ENCODE data around the gene AKNAD1. TPM values are rescaled to one million over a fixed set of nuclear protein-coding genes. Genes with fewer than 3 reads are reported as not detected.

AKNAD1 gene
- total and polyA plus RNA-seq, 2 donors (not counting 1 experiment from before 2014, with no cell fraction given): not detected

- WGBS (ENCODE audit: insufficient coverage): 90% methylated on average over 2 of the region's 5 CpGs
- no peak overlapping the region for H2AFZ ChIP-seq (ENCODE audit: insufficient read depth, low read depth, low read length, poor library complexity, severe bottlenecking)
- no peak for TF ChIP-seq EZH2 (IDR thresholded peaks at IDR 0.05; ENCODE audit: borderline replicate concordance, insufficient read depth, low read depth, low read length, poor library complexity, severe bottlenecking)
- no peak for TF ChIP-seq CTCF (IDR thresholded peaks at IDR 0.05)
- H3K4me1 ChIP-seq (ENCODE audit: control insufficient read depth in 2 of 2, insufficient read depth in 2 of 2, low read length in 2 of 2): peaks cover 1 to 3% of the 10 kb centered on the region in 2 donors
- H3K36me3 ChIP-seq (replicated peaks in 1 of 2; ENCODE audit: control extremely low read depth in 1 of 2, control insufficient read depth in 1 of 2, extremely low read depth in 1 of 2, insufficient read depth in 2 of 2, low read length in 1 of 2): no peaks in the 10 kb centered on the region
- no peaks in the 10 kb centered on the region for H3K79me2 ChIP-seq (ENCODE audit: control insufficient read depth, insufficient read depth, low read length)
- CTCF ChIA-PET: interaction anchor here (1.4 kb wide), 2 partner anchors 10 to 26 kb away, joined by 5 read pairs; no protein-coding TSS in a partner anchor
- H4K20me1 ChIP-seq (ENCODE audit: control insufficient read depth, insufficient read depth, low read length, poor library complexity, severe bottlenecking): no peaks in the 10 kb centered on the region
- intact Hi-C loops (cut with micrococcal nuclease): no loop called here
- ATAC-seq (ENCODE audit: low read depth) (no peak), DNase-seq (no peak)
- no peak overlapping the region for H3K4me3 Mint-ChIP-seq
- no peak overlapping the region for H3K4me3 ChIP-seq (ENCODE audit: control extremely low read depth in 1 of 5, extremely low read depth in 1 of 5, insufficient read depth in 1 of 5, low read depth in 2 of 5, low read length in 4 of 5)
- H3K27ac ChIP-seq (ENCODE audit: low read length in 2 of 2): no peak overlapping the region
- POLR2A ChIA-PET: no interaction called here
- H3K27me3 ChIP-seq (replicated peaks in 1 of 4; ENCODE audit: control extremely low read depth in 1 of 4, control insufficient read depth in 3 of 4, insufficient read depth in 4 of 4, low read length in 3 of 4): no peaks in the 10 kb centered on the region
- no peak overlapping the region for H3K27ac Mint-ChIP-seq
- H3K4me2 ChIP-seq (replicated peaks; ENCODE audit: low read depth, low read length, poor library complexity, severe bottlenecking): no peak overlapping the region
- H3K27me3 Mint-ChIP-seq: peaks cover 4% of the 10 kb centered on the region
- no peaks in the 10 kb centered on the region for H3K9me3 Mint-ChIP-seq (ENCODE audit: insufficient read depth)
- H3K4me1 Mint-ChIP-seq: peaks cover under 1% of the 10 kb centered on the region
- no peak overlapping the region for H3K9ac ChIP-seq (ENCODE audit: low read length)
- H3K9me3 ChIP-seq (ENCODE audit: control extremely low read depth in 1 of 3, control insufficient read depth in 2 of 3, insufficient read depth in 1 of 3, low read length in 2 of 3): no peaks in the 10 kb centered on the region
Measured at GRCh38 chr1:108871050-108871724, 14.3 kb upstream of the AKNAD1 start.

GRCh38 chr1:108865316-108865910, 8.5 kb upstream of the AKNAD1 start:
- Mint-ChIP-seq H3K27me3 (peaks cover 4% of the 10 kb centered on the region), H3K4me3 (no peak overlapping the region), H3K9me3 (ENCODE audit: insufficient read depth) (no peaks in the 10 kb centered on the region), H3K27ac (peak overlapping the region; percentile 34), H3K4me1 (peaks cover 20% of the 10 kb centered on the region)
- H3K27ac ChIP-seq (ENCODE audit: low read length in 2 of 2): no peak overlapping the region
- ATAC-seq (ENCODE audit: low read depth) (no peak), DNase-seq (no peak)
- no peaks in the 10 kb centered on the region for H3K9me3 ChIP-seq (ENCODE audit: control extremely low read depth in 1 of 3, control insufficient read depth in 2 of 3, insufficient read depth in 1 of 3, low read length in 2 of 3)
- H3K36me3 ChIP-seq (replicated peaks in 1 of 2; ENCODE audit: control extremely low read depth in 1 of 2, control insufficient read depth in 1 of 2, extremely low read depth in 1 of 2, insufficient read depth in 2 of 2, low read length in 1 of 2): no peaks in the 10 kb centered on the region
- H3K4me3 ChIP-seq (ENCODE audit: control extremely low read depth in 1 of 5, extremely low read depth in 1 of 5, insufficient read depth in 1 of 5, low read depth in 2 of 5, low read length in 4 of 5): no peak overlapping the region
- 87% methylated on average over 3 of the region's 4 CpGs for WGBS (ENCODE audit: insufficient coverage)
- no peaks in the 10 kb centered on the region for H3K27me3 ChIP-seq (replicated peaks in 1 of 4; ENCODE audit: control extremely low read depth in 1 of 4, control insufficient read depth in 3 of 4, insufficient read depth in 4 of 4, low read length in 3 of 4)
- ChIA-PET POLR2A (no interaction called here), CTCF (interaction anchor here (0.8 kb wide), 1 partner anchor 10 kb away, joined by 3 read pairs; no protein-coding TSS in a partner anchor)
- H3K9ac ChIP-seq (ENCODE audit: low read length): no peak overlapping the region
- intact Hi-C loops (cut with micrococcal nuclease): no loop called here
- no peaks in the 10 kb centered on the region for H4K20me1 ChIP-seq (ENCODE audit: control insufficient read depth, insufficient read depth, low read length, poor library complexity, severe bottlenecking)
- H3K4me2 ChIP-seq (replicated peaks; ENCODE audit: low read depth, low read length, poor library complexity, severe bottlenecking): no peak overlapping the region
- no peak overlapping the region for H2AFZ ChIP-seq (ENCODE audit: insufficient read depth, low read depth, low read length, poor library complexity, severe bottlenecking)
- peaks cover 16 to 19% of the 10 kb centered on the region in 2 donors for H3K4me1 ChIP-seq (ENCODE audit: control insufficient read depth in 2 of 2, insufficient read depth in 2 of 2, low read length in 2 of 2)
- TF ChIP-seq CTCF (IDR thresholded peaks at IDR 0.05): no peak
- TF ChIP-seq EZH2 (IDR thresholded peaks at IDR 0.05; ENCODE audit: borderline replicate concordance, insufficient read depth, low read depth, low read length, poor library complexity, severe bottlenecking): no peak
- H3K79me2 ChIP-seq (ENCODE audit: control insufficient read depth, insufficient read depth, low read length): no peaks in the 10 kb centered on the region
